GM12878 (cell line): ENCODE measurements around the gene TOMM40.
A peak's percentile ranks its signal among the peaks of the same experiment; 100 is the strongest.

Source experiments
- HCFC1 ChIP-seq: fragments of 150-350 bp; IDR thresholded peaks from 2 replicates; pipeline ENCODE4 v1.6.1; 2014; ENCODE audit warnings: low read length
- NFYA ChIP-seq: IDR thresholded peaks from 2 replicates; pipeline ENCODE4 v1.6.1; 2011; ENCODE audit warnings: low read depth, mild to moderate bottlenecking, low read length, improper control_type of control experiment, borderline replicate concordance
- SP1 ChIP-seq: IDR thresholded peaks from one replicate; pipeline ENCODE4 v1.6.1; 2011; ENCODE audit warnings: low read depth, low read length
- TF ChIP-seq, protein P1 (sequence below): fragments of 450-650 bp; IDR thresholded peaks from 2 replicates; pipeline ENCODE4 v1.6.1; 2018; ENCODE audit warnings: borderline replicate concordance, mild to moderate bottlenecking; ENCODE audit not compliant: partially characterized antibody

- peak; percentile 32 for TF ChIP-seq SP1
- TF ChIP-seq HCFC1 = no peak
- TF ChIP-seq, protein P1, sequence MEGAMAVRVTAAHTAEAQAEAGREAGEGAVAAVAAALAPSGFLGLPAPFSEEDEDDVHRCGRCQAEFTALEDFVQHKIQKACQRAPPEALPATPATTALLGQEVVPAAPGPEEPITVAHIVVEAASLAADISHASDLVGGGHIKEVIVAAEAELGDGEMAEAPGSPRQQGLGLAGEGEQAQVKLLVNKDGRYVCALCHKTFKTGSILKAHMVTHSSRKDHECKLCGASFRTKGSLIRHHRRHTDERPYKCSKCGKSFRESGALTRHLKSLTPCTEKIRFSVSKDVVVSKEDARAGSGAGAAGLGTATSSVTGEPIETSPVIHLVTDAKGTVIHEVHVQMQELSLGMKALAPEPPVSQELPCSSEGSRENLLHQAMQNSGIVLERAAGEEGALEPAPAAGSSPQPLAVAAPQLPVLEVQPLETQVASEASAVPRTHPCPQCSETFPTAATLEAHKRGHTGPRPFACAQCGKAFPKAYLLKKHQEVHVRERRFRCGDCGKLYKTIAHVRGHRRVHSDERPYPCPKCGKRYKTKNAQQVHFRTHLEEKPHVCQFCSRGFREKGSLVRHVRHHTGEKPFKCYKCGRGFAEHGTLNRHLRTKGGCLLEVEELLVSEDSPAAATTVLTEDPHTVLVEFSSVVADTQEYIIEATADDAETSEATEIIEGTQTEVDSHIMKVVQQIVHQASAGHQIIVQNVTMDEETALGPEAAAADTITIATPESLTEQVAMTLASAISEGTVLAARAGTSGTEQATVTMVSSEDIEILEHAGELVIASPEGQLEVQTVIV = no peak
- no peak for TF ChIP-seq NFYA
These were observed 52.8 kb downstream of the TOMM40 start for GRCh38 chr19:44943801-44944249.
